T-cell (primary cell): Measurements from ENCODE around the gene GABRE. TPM values are rescaled to one million over a fixed set of nuclear protein-coding genes. Genes with fewer than 3 reads are reported as not detected.

Source experiments
- ATAC-seq, 4 experiments: fragments of 200-7000 bp in 3 of 4; fragments of 150-1000 bp in 1 of 4; cut with Tn5 transposase; replicated peaks in 1 of 4; 1 replicate in 3 of 4; 2 replicates in 1 of 4; pipeline ENCODE4 v1.10.0; 2021; ENCODE audit warnings: moderate library complexity in 3 of 4, mild to moderate bottlenecking in 2 of 4, moderate number of reproducible peaks in 1 of 4
- CTCF ChIA-PET, 2 donors: fragments of 300-600 bp; sonication (Branson Sonifier 250); formaldehyde crosslinking; loops; one replicate each; lab custom pipeline; 2022; ENCODE audit warnings: antibody characterized with exemption in 2 of 2; lab: Charles Lee
- POLR2A ChIA-PET, 2 donors: fragments of 300-600 bp; sonication (Branson Sonifier 250); formaldehyde crosslinking; loops; one replicate each; lab custom pipeline; 2022; ENCODE audit warnings: antibody characterized with exemption in 2 of 2; lab: Charles Lee
- DNase-seq, 35 experiments: peaks; one replicate each; pipeline versions ENCODE4 v3.0.0 to v3.0.0-alpha.2; 2013 to 2023
- H3K27ac ChIP-seq: one replicate; pipeline ENCODE4 v1.5.1; 2013; ENCODE audit warnings: low read length
- H3K27me3 ChIP-seq, 2 experiments: replicated peaks in 1 of 2; 1 replicate in 1 of 2; 2 replicates in 1 of 2; pipeline versions ENCODE4 v1.6.1 to v1.7.0; 2013; ENCODE audit warnings: low read length in 1 of 2, mixed read lengths in 1 of 2; ENCODE audit not compliant: control insufficient read depth in 2 of 2, insufficient read depth in 2 of 2; ENCODE audit errors: extremely low read depth in 1 of 2
- H3K36me3 ChIP-seq, 2 donors: 1 replicate in 1 of 2; 2 replicates in 1 of 2; pipeline versions ENCODE4 v1.6.1 to v1.7.0; 2013; ENCODE audit warnings: low read length in 1 of 2; ENCODE audit not compliant: control insufficient read depth in 2 of 2, insufficient read depth in 1 of 2; ENCODE audit errors: extremely low read depth in 1 of 2
- H3K4me1 ChIP-seq, 2 experiments: 1 replicate in 1 of 2; 2 replicates in 1 of 2; pipeline versions ENCODE4 v1.6.1 to v1.7.0; 2013; ENCODE audit warnings: low read length in 2 of 2, mixed read lengths in 1 of 2; ENCODE audit not compliant: insufficient read depth in 2 of 2, control insufficient read depth in 1 of 2; ENCODE audit errors: extremely low read depth in 1 of 2
- H3K4me3 ChIP-seq, 2 donors: 1 replicate in 1 of 2; 2 replicates in 1 of 2; pipeline versions ENCODE4 v1.5.1 to v1.7.0; 2013; ENCODE audit warnings: mild to moderate bottlenecking in 2 of 2, low read length in 1 of 2, moderate library complexity in 1 of 2; ENCODE audit not compliant: control insufficient read depth in 1 of 2; ENCODE audit errors: extremely low read depth in 1 of 2
- H3K9me3 ChIP-seq: 2 replicates; pipeline ENCODE4 v1.7.0; 2013
- H3K27ac Mint-ChIP-seq, 2 donors: one replicate each; pipeline ENCODE4 v1.8.0; 2020 to 2021; ENCODE audit warnings: mild to moderate bottlenecking in 2 of 2, mixed read lengths in 2 of 2
- H3K27me3 Mint-ChIP-seq, 2 donors: one replicate each; pipeline ENCODE4 v1.8.0; 2021 to 2022; ENCODE audit warnings: mixed read lengths in 2 of 2
- H3K36me3 Mint-ChIP-seq: one replicate; pipeline ENCODE4 v1.8.0; 2021; ENCODE audit warnings: mixed read lengths
- H3K4me1 Mint-ChIP-seq, 3 donors: one replicate each; pipeline ENCODE4 v1.8.0; 2020 to 2022; ENCODE audit warnings: mixed read lengths in 3 of 3, mild to moderate bottlenecking in 1 of 3
- H3K4me3 Mint-ChIP-seq, 3 donors: one replicate each; pipeline ENCODE4 v1.8.0; 2020 to 2022; ENCODE audit warnings: mild to moderate bottlenecking in 3 of 3, mixed read lengths in 3 of 3, moderate library complexity in 3 of 3
- H3K9me3 Mint-ChIP-seq, 3 donors: one replicate each; pipeline ENCODE4 v1.8.0; 2020 to 2022; ENCODE audit warnings: mixed read lengths in 3 of 3
- WGBS: methylation state at CpG from one replicate; pipeline ENCODE4 v1.1.5; 2013; ENCODE audit warnings: missing lambda C conversion rate; ENCODE audit not compliant: insufficient coverage; 5-methylcytosine and 5-hydroxymethylcytosine counted together
- total RNA-seq, 35 experiments: library from RNA in 6 of 35; stranded (reverse) in 6 of 35; fragments of 120-200 nt in 1 of 35; gene quantifications; one replicate each; pipeline versions ENCODE4 v1.2.1 to v1.2.4 and lab custom pipeline; 2013 to 2026

The GABRE gene
- total RNA-seq, 5 donors from 2014 or later (not counting 1 experiment from before 2014, with no cell fraction given): 0.16 to 0.58 (median 0.30) TPM; not detected in 2

GRCh38 chrX:151988706-151989299, 14.3 kb upstream of the GABRE start:
- H3K4me1 ChIP-seq: no peaks in the 10 kb centered on the region
- Mint-ChIP-seq H3K4me3 (no peak overlapping the region), H3K4me1 (no peaks in the 10 kb centered on the region), H3K27ac (no peak overlapping the region), H3K36me3 (no peaks in the 10 kb centered on the region), H3K27me3 (peaks cover 5 to 14% of the 10 kb centered on the region in 2 donors), H3K9me3 (peaks cover 0 to 4% (median 0%) of the 10 kb centered on the region in 3 donors)
- H3K27me3 ChIP-seq: no peaks in the 10 kb centered on the region
- no peaks in the 10 kb centered on the region for H3K36me3 ChIP-seq
- no peaks in the 10 kb centered on the region for H3K9me3 ChIP-seq
- no peak for DNase-seq
- no peak overlapping the region for H3K27ac ChIP-seq
- WGBS: no CpG with 5 or more reads among the region's 3 CpGs
- POLR2A ChIA-PET: no interaction called here
- no peak overlapping the region for H3K4me3 ChIP-seq
- CTCF ChIA-PET: no interaction called here
- no peak for ATAC-seq

GRCh38 chrX:151987108-151987507, 12.6 kb upstream of the GABRE start:
- Mint-ChIP-seq H3K27me3 (peaks cover 5 to 14% of the 10 kb centered on the region in 2 donors), H3K4me3 (no peak overlapping the region), H3K9me3 (peaks cover 0 to 4% (median 0%) of the 10 kb centered on the region in 3 donors), H3K27ac (no peak overlapping the region), H3K4me1 (no peaks in the 10 kb centered on the region), H3K36me3 (no peaks in the 10 kb centered on the region)
- Histone ChIP-seq H3K4me3 (no peak overlapping the region), H3K36me3 (no peaks in the 10 kb centered on the region), H3K27me3 (no peaks in the 10 kb centered on the region), H3K27ac (no peak overlapping the region), H3K4me1 (no peaks in the 10 kb centered on the region), H3K9me3 (no peaks in the 10 kb centered on the region)
- POLR2A ChIA-PET: no interaction called here
- DNase-seq (no peak), ATAC-seq (no peak)
- CTCF ChIA-PET: no interaction called here
- no CpG with 5 or more reads among the region's 4 CpGs for WGBS

GRCh38 chrX:151985955-151986354, 11.5 kb upstream of the GABRE start:
- Histone ChIP-seq H3K9me3 (no peaks in the 10 kb centered on the region), H3K36me3 (no peaks in the 10 kb centered on the region), H3K4me1 (no peaks in the 10 kb centered on the region), H3K27me3 (no peaks in the 10 kb centered on the region), H3K27ac (no peak overlapping the region), H3K4me3 (no peak overlapping the region)
- no peaks in the 10 kb centered on the region for H3K4me1 Mint-ChIP-seq
- ATAC-seq (no peak), DNase-seq (no peak)
- WGBS: 91% methylated on average over 1 of the region's 3 CpGs
- H3K27ac Mint-ChIP-seq: no peak overlapping the region
- ChIA-PET POLR2A (no interaction called here), CTCF (no interaction called here)
- H3K4me3 Mint-ChIP-seq: no peak overlapping the region
- no peaks in the 10 kb centered on the region for H3K36me3 Mint-ChIP-seq
- peaks cover 5 to 14% of the 10 kb centered on the region in 2 donors for H3K27me3 Mint-ChIP-seq
- H3K9me3 Mint-ChIP-seq: peaks cover 0 to 4% (median 0%) of the 10 kb centered on the region in 3 donors

DNA sequence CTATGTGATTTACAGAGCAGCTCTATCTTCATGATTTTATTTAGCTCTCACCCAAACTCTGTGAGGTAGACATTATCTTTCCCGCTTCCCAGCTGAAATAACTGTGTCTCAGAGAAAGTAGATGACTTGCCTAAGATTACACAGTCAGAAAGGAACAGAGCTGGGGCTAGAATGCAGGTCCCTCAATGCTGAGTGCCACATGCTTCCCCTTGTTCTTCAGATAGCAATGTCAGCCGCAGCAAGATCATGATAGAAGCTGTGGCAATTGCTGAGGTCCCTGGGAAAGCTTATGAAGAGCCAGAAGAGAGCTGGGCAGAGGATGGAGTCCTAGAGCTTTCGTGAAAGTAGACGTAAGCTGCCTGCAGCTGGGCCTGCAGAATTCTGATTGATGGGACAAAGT, 11.1 kb upstream of the GABRE start:
- ATAC-seq (no peak), DNase-seq (no peak)
- ChIA-PET POLR2A (no interaction called here), CTCF (no interaction called here)
- Histone ChIP-seq H3K4me1 (no peaks in the 10 kb centered on the region), H3K27me3 (no peaks in the 10 kb centered on the region), H3K27ac (no peak overlapping the region), H3K36me3 (no peaks in the 10 kb centered on the region), H3K9me3 (no peaks in the 10 kb centered on the region), H3K4me3 (no peak overlapping the region)
- H3K27me3 Mint-ChIP-seq: peaks cover 5 to 14% of the 10 kb centered on the region in 2 donors
- H3K9me3 Mint-ChIP-seq: peaks cover 0 to 4% (median 0%) of the 10 kb centered on the region in 3 donors
- H3K4me1 Mint-ChIP-seq: no peaks in the 10 kb centered on the region
- no peak overlapping the region for H3K27ac Mint-ChIP-seq
- no peaks in the 10 kb centered on the region for H3K36me3 Mint-ChIP-seq
- no peak overlapping the region for H3K4me3 Mint-ChIP-seq
- 74% methylated on average over 3 of the region's 4 CpGs for WGBS

DNA sequence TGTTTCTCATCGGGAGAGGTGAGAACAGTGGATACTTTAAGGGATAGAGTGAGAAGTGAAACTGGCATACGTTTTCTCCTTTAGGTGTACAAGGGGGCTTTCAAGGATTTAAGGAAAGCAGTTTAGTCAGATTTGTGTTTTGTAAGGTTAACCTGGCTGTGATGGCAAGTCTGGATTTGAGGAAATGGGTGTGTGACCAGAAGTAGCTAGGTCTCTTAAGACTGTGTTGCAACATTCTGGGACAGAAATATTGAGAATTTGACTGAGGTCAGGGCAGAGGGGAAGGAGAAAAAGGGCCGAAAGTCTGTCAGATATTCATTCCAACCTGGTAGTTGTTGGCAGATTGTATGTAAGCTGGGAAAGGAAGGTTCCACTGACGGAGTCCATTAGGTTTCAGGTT, 10.4 kb upstream of the GABRE start:
- ATAC-seq: no peak
- 89% methylated on average over 3 of the region's 4 CpGs for WGBS
- peaks cover 0 to 4% (median 0%) of the 10 kb centered on the region in 3 donors for H3K9me3 Mint-ChIP-seq
- no peaks in the 10 kb centered on the region for H3K36me3 ChIP-seq
- peaks cover 5 to 14% of the 10 kb centered on the region in 2 donors for H3K27me3 Mint-ChIP-seq
- no peak overlapping the region for H3K27ac Mint-ChIP-seq
- no peak overlapping the region for H3K27ac ChIP-seq
- POLR2A ChIA-PET: no interaction called here
- H3K4me1 Mint-ChIP-seq: no peaks in the 10 kb centered on the region
- H3K4me3 ChIP-seq: no peak overlapping the region
- DNase-seq: no peak
- H3K36me3 Mint-ChIP-seq: no peaks in the 10 kb centered on the region
- H3K9me3 ChIP-seq: no peaks in the 10 kb centered on the region
- no peaks in the 10 kb centered on the region for H3K4me1 ChIP-seq
- no peak overlapping the region for H3K4me3 Mint-ChIP-seq
- CTCF ChIA-PET: no interaction called here
- no peaks in the 10 kb centered on the region for H3K27me3 ChIP-seq

DNA sequence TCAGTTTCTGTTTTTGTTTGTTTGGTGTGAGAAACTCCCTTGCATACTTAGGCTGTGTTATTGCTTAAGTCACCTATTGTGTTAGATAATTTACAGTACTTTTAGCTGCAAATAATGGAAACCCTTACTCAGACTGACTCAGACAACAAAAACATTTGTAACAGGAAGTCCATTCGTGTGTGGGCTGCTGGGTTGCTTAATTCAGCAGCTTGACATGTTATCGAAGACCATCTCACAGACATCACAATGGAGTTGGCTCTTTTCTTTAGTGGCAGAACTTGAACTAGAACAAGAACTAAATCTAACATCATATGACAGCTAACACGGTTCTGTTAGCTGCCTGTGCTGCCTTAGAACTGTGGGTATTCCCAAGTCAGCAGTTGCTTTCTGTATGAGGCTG, 9.9 kb upstream of the GABRE start:
- no peaks in the 10 kb centered on the region for H3K27me3 ChIP-seq
- H3K4me3 ChIP-seq: no peak overlapping the region
- H3K9me3 ChIP-seq: no peaks in the 10 kb centered on the region
- no CpG with 5 or more reads among the region's 3 CpGs for WGBS
- Mint-ChIP-seq H3K27me3 (peaks cover 5 to 14% of the 10 kb centered on the region in 2 donors), H3K36me3 (no peaks in the 10 kb centered on the region), H3K9me3 (peaks cover 0 to 4% (median 0%) of the 10 kb centered on the region in 3 donors), H3K4me1 (no peaks in the 10 kb centered on the region), H3K27ac (no peak overlapping the region), H3K4me3 (no peak overlapping the region)
- POLR2A ChIA-PET: no interaction called here
- CTCF ChIA-PET: no interaction called here
- ATAC-seq: no peak
- no peaks in the 10 kb centered on the region for H3K4me1 ChIP-seq
- H3K27ac ChIP-seq: no peak overlapping the region
- DNase-seq: no peak
- no peaks in the 10 kb centered on the region for H3K36me3 ChIP-seq

DNA sequence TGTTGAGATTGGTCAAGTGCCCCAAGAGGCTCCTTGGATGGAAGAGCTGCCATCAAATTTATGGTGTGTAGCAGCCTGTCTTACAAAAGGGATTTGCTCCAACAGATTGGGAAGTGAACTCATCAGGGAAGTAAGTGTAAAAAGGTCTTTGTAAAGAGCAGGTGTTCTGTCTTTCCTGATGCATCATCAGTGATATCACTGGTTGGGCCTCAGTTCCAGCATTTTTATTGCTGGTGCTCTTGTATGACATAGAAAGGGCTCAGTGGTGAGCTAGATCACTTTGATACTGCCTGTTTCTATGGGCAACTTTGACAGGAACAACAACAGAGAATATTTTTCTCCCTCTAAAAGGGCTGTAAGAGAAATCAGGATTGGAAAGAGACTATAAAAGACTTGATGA, 8.7 kb upstream of the GABRE start:
- no peak overlapping the region for H3K27ac Mint-ChIP-seq
- H3K27me3 Mint-ChIP-seq: peaks cover 5 to 14% of the 10 kb centered on the region in 2 donors
- no peaks in the 10 kb centered on the region for H3K4me1 Mint-ChIP-seq
- peaks cover 0 to 4% (median 0%) of the 10 kb centered on the region in 3 donors for H3K9me3 Mint-ChIP-seq
- no peak overlapping the region for H3K4me3 Mint-ChIP-seq
- ATAC-seq: no peak
- Histone ChIP-seq H3K36me3 (no peaks in the 10 kb centered on the region), H3K27me3 (no peaks in the 10 kb centered on the region), H3K27ac (no peak overlapping the region), H3K4me3 (no peak overlapping the region), H3K9me3 (no peaks in the 10 kb centered on the region), H3K4me1 (no peaks in the 10 kb centered on the region)
- H3K36me3 Mint-ChIP-seq: no peaks in the 10 kb centered on the region
- ChIA-PET CTCF (no interaction called here), POLR2A (no interaction called here)
- no peak for DNase-seq
